H1 (cell line): ENCODE measurements around the gene CPNE5. TPM values are rescaled to one million over a fixed set of nuclear protein-coding genes. Genes with fewer than 3 reads are reported as not detected.

Experiments
- CTBP2 ChIP-seq: IDR thresholded peaks from 2 replicates; pipeline ENCODE4 v1.7.0; 2011; ENCODE audit warnings: borderline replicate concordance, mild to moderate bottlenecking, moderate library complexity, mixed read lengths, low read length; ENCODE audit not compliant: insufficient read depth, insufficient read length
- polyA plus RNA-seq, 7 experiments: library from polyadenylated mRNA; depleted of rRNA in 3 of 7; stranded (reverse) in 5 of 7; unstranded in 2 of 7; fragments of >200 nt in 5 of 7; fragments of 200-250 nt in 2 of 7; gene quantifications; 1 replicate in 5 of 7; 2 replicates in 1 of 7; 4 replicates in 1 of 7; pipeline versions ENCODE4 v1.2.1 to v1.2.3, GENCODE V29; 2011 to 2013; ENCODE audit warnings: missing spikeins in 2 of 7, mixed read lengths in 2 of 7
- total RNA-seq: library from RNA; stranded (reverse); fragmentation: NEBNext Ultra II Directional; extraction: Animal tissue kit (Norgen Biotek cat#: 25700); gene quantifications from 2 replicates; pipeline ENCODE4 v1.2.1, GENCODE V29; 2021
- TF ChIP-seq, protein P1 (sequence below): fragments of 300-600 bp; sonication (generic); IDR thresholded peaks from 2 replicates; pipeline ENCODE4 v1.7.1; 2012; ENCODE audit warnings: low read length, moderate library complexity, mild to moderate bottlenecking, inconsistent platforms; ENCODE audit not compliant: insufficient replicate concordance

CPNE5 gene
- total and polyA plus RNA-seq, 2 of the 8 experiments (the other 6 are each of a cell fraction or from before 2014, with no cell fraction given), result 0.88 to 1.8 TPM

DNA sequence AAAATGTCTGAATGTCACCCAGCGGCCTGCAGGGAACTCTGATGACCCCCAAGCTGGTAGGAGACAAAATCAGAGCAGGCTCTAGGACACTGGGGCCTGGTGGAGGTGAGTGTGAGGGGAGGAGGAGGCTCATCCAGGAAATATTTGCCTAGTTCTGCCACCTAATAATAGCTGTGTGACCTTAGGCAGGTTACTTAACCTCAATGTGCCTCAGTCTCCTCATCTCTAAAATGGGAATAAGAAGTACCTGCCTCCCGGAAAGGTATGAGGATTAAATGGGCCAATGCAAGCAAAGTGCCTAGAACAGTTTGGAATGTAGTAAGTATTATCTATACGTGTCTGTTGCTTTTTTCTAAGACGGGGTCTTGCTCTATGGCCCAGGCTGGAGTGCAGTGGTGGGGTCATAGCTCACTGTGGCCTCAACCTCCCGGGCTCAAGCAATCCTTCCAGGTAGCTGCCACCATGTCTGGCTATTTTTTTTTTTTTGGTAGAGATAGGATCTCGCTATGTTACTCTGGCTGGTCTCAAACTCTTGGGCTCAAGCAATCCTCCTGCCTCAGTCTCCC is 81.2 kb downstream of the CPNE5 start (continued):
- TF ChIP-seq, protein P1, sequence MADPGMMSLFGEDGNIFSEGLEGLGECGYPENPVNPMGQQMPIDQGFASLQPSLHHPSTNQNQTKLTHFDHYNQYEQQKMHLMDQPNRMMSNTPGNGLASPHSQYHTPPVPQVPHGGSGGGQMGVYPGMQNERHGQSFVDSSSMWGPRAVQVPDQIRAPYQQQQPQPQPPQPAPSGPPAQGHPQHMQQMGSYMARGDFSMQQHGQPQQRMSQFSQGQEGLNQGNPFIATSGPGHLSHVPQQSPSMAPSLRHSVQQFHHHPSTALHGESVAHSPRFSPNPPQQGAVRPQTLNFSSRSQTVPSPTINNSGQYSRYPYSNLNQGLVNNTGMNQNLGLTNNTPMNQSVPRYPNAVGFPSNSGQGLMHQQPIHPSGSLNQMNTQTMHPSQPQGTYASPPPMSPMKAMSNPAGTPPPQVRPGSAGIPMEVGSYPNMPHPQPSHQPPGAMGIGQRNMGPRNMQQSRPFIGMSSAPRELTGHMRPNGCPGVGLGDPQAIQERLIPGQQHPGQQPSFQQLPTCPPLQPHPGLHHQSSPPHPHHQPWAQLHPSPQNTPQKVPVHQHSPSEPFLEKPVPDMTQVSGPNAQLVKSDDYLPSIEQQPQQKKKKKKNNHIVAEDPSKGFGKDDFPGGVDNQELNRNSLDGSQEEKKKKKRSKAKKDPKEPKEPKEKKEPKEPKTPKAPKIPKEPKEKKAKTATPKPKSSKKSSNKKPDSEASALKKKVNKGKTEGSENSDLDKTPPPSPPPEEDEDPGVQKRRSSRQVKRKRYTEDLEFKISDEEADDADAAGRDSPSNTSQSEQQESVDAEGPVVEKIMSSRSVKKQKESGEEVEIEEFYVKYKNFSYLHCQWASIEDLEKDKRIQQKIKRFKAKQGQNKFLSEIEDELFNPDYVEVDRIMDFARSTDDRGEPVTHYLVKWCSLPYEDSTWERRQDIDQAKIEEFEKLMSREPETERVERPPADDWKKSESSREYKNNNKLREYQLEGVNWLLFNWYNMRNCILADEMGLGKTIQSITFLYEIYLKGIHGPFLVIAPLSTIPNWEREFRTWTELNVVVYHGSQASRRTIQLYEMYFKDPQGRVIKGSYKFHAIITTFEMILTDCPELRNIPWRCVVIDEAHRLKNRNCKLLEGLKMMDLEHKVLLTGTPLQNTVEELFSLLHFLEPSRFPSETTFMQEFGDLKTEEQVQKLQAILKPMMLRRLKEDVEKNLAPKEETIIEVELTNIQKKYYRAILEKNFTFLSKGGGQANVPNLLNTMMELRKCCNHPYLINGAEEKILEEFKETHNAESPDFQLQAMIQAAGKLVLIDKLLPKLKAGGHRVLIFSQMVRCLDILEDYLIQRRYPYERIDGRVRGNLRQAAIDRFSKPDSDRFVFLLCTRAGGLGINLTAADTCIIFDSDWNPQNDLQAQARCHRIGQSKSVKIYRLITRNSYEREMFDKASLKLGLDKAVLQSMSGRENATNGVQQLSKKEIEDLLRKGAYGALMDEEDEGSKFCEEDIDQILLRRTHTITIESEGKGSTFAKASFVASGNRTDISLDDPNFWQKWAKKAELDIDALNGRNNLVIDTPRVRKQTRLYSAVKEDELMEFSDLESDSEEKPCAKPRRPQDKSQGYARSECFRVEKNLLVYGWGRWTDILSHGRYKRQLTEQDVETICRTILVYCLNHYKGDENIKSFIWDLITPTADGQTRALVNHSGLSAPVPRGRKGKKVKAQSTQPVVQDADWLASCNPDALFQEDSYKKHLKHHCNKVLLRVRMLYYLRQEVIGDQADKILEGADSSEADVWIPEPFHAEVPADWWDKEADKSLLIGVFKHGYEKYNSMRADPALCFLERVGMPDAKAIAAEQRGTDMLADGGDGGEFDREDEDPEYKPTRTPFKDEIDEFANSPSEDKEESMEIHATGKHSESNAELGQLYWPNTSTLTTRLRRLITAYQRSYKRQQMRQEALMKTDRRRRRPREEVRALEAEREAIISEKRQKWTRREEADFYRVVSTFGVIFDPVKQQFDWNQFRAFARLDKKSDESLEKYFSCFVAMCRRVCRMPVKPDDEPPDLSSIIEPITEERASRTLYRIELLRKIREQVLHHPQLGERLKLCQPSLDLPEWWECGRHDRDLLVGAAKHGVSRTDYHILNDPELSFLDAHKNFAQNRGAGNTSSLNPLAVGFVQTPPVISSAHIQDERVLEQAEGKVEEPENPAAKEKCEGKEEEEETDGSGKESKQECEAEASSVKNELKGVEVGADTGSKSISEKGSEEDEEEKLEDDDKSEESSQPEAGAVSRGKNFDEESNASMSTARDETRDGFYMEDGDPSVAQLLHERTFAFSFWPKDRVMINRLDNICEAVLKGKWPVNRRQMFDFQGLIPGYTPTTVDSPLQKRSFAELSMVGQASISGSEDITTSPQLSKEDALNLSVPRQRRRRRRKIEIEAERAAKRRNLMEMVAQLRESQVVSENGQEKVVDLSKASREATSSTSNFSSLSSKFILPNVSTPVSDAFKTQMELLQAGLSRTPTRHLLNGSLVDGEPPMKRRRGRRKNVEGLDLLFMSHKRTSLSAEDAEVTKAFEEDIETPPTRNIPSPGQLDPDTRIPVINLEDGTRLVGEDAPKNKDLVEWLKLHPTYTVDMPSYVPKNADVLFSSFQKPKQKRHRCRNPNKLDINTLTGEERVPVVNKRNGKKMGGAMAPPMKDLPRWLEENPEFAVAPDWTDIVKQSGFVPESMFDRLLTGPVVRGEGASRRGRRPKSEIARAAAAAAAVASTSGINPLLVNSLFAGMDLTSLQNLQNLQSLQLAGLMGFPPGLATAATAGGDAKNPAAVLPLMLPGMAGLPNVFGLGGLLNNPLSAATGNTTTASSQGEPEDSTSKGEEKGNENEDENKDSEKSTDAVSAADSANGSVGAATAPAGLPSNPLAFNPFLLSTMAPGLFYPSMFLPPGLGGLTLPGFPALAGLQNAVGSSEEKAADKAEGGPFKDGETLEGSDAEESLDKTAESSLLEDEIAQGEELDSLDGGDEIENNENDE, result no peak
- no peak for TF ChIP-seq CTBP2
